ENCODE measurements around the gene GFPT1. TPM values are rescaled to one million over a fixed set of nuclear protein-coding genes. Genes with fewer than 3 reads are reported as not detected.
"Not testable (repeated sequence)": the region's sequence is repeated elsewhere in the genome, so short reads cannot be mapped to it uniquely, and the experiment has no call there.

Gene GFPT1
- total and polyA plus RNA-seq, 2 experiments from 2014 or later: 60.8 to 62.0 TPM

- TF ChIP-seq ZNF462 (CRISPR knock-in tag; IDR thresholded peaks at IDR 0.05): no peak
- TF ChIP-seq ETS1 (IDR thresholded peaks at IDR 0.05): no peak
- TF ChIP-seq EZH2phosphoT487 (IDR thresholded peaks at IDR 0.05; ENCODE audit: unreplicated experiment): no peak
- TF ChIP-seq NANOG (IDR thresholded peaks at IDR 0.05; ENCODE audit: borderline replicate concordance): no peak
Observed at GRCh38 chr2:69356471-69356870, 30.6 kb downstream of the GFPT1 start (continued).

GRCh38 chr2:69354976-69355375 lies 32.1 kb downstream of the GFPT1 start:
- H3K9me3 Mint-ChIP-seq; H3K4me2 ChIP-seq; H3K27ac Mint-ChIP-seq; DNase-seq (ENCODE audit: low spot score); ATAC-seq; H4K20me1 ChIP-seq (replicated peaks; ENCODE audit: insufficient read depth); H3K4me3 Mint-ChIP-seq; H2AFZ ChIP-seq; H3K9me2 ChIP-seq (ENCODE audit: insufficient read depth); H3K27me3 ChIP-seq (ENCODE audit: insufficient read depth); H3K27ac ChIP-seq (ENCODE audit: low read depth); H3K79me2 ChIP-seq (replicated peaks; ENCODE audit: insufficient read depth); H3K4me3 ChIP-seq; H3K27me3 Mint-ChIP-seq (ENCODE audit: insufficient read depth, low read depth, poor library complexity); H3F3A ChIP-seq (replicated peaks; ENCODE audit: low read depth): not testable (repeated sequence)
- Histone ChIP-seq H3K36me3 (ENCODE audit: insufficient read depth) (peaks cover 17% of the 10 kb centered on the region), H3K4me1 (ENCODE audit: insufficient read depth) (peaks cover 19% of the 10 kb centered on the region; the same call in 1 of the 2 replicates)
- H3K4me1 Mint-ChIP-seq: peaks cover 33% of the 10 kb centered on the region; the same call in 2 of the 3 replicates
- H3K36me3 Mint-ChIP-seq (ENCODE audit: low read depth): peaks cover 61% of the 10 kb centered on the region

Measured in GM23338 (cell line).